ENCODE results near the gene MEIS2.

DNA sequence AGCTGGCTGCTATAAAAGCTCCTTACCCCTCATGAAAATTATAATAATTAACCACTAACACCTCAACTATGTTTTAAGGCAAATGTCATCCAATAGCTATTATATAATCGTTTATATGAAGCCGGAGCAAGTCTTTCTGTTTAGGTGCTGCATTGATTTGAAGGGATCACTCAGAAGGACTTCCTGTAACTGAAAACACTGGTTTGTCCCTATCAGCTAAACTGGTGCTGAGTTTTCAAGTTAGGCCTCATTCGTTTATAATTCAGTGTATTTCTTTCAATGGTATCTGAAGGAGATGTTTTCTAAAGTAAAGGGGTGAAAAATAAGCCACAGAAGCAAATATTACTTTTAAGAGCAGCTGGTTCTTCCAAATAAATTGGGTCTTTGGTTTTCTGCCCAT lies 14.2 kb downstream of the MEIS2 start:
- no peak for TF ChIP-seq CEBPB (IDR thresholded peaks at IDR 0.05)
- TF ChIP-seq ZBTB7A (IDR thresholded peaks at IDR 0.05; ENCODE audit: low read depth): no peak
- TF ChIP-seq, protein P1, sequence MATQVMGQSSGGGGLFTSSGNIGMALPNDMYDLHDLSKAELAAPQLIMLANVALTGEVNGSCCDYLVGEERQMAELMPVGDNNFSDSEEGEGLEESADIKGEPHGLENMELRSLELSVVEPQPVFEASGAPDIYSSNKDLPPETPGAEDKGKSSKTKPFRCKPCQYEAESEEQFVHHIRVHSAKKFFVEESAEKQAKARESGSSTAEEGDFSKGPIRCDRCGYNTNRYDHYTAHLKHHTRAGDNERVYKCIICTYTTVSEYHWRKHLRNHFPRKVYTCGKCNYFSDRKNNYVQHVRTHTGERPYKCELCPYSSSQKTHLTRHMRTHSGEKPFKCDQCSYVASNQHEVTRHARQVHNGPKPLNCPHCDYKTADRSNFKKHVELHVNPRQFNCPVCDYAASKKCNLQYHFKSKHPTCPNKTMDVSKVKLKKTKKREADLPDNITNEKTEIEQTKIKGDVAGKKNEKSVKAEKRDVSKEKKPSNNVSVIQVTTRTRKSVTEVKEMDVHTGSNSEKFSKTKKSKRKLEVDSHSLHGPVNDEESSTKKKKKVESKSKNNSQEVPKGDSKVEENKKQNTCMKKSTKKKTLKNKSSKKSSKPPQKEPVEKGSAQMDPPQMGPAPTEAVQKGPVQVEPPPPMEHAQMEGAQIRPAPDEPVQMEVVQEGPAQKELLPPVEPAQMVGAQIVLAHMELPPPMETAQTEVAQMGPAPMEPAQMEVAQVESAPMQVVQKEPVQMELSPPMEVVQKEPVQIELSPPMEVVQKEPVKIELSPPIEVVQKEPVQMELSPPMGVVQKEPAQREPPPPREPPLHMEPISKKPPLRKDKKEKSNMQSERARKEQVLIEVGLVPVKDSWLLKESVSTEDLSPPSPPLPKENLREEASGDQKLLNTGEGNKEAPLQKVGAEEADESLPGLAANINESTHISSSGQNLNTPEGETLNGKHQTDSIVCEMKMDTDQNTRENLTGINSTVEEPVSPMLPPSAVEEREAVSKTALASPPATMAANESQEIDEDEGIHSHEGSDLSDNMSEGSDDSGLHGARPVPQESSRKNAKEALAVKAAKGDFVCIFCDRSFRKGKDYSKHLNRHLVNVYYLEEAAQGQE (IDR thresholded peaks at IDR 0.05; ENCODE audit: low read depth): no peak
- no peak for TF ChIP-seq EP300 (IDR thresholded peaks at IDR 0.05; ENCODE audit: borderline replicate concordance)
- TF ChIP-seq CREB1 (IDR thresholded peaks at IDR 0.05; ENCODE audit: low read depth): no peak
- TF ChIP-seq RAD21 (IDR thresholded peaks at IDR 0.05; ENCODE audit: low read depth): no peak
- no peak for TF ChIP-seq NFIC (IDR thresholded peaks at IDR 0.05)
- no peak for TF ChIP-seq TEAD4 (IDR thresholded peaks at IDR 0.05)
- TF ChIP-seq, protein P2, sequence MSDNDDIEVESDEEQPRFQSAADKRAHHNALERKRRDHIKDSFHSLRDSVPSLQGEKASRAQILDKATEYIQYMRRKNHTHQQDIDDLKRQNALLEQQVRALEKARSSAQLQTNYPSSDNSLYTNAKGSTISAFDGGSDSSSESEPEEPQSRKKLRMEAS (IDR thresholded peaks at IDR 0.05): no peak

Measured in Ishikawa (cell line).